ENCODE measurements around the gene LIN7C. TPM values are rescaled to one million over a fixed set of nuclear protein-coding genes. Genes with fewer than 3 reads are reported as not detected.

Gene LIN7C
- total and polyA plus RNA-seq, 2 donors (not counting 1 experiment from before 2014, with no cell fraction given) = 6.2 to 24.2 TPM

GRCh38 chr11:27505781-27506180 lies 788 bp downstream of the LIN7C start:
- Histone ChIP-seq H3K4me1 (ENCODE audit: control insufficient read depth in 2 of 2, insufficient read depth in 2 of 2, low read length in 2 of 2) (peaks cover 23 to 25% of the 10 kb centered on the region in 2 donors), H3K9ac (ENCODE audit: low read length) (peak overlapping the region; percentile 97), H3K4me2 (replicated peaks; ENCODE audit: low read depth, low read length, poor library complexity, severe bottlenecking) (peak overlapping the region; percentile 91), H3K27me3 (replicated peaks in 1 of 4; ENCODE audit: control extremely low read depth in 1 of 4, control insufficient read depth in 3 of 4, insufficient read depth in 4 of 4, low read length in 3 of 4) (no peaks in the 10 kb centered on the region), H4K20me1 (ENCODE audit: control insufficient read depth, insufficient read depth, low read length, poor library complexity, severe bottlenecking) (no peaks in the 10 kb centered on the region), H3K4me3 (ENCODE audit: control extremely low read depth in 1 of 5, extremely low read depth in 1 of 5, insufficient read depth in 1 of 5, low read depth in 2 of 5, low read length in 4 of 5) (peak overlapping the region; percentile 81 to 99 (median 97)), H2AFZ (ENCODE audit: insufficient read depth, low read depth, low read length, poor library complexity, severe bottlenecking) (peak overlapping the region; percentile 100), H3K27ac (ENCODE audit: low read length in 2 of 2) (peak overlapping the region; percentile 96 to 97), H3K9me3 (ENCODE audit: control extremely low read depth in 1 of 3, control insufficient read depth in 2 of 3, insufficient read depth in 1 of 3, low read length in 2 of 3) (peaks cover 0 to 2% (median 0%) of the 10 kb centered on the region in 3 donors), H3K79me2 (ENCODE audit: control insufficient read depth, insufficient read depth, low read length) (peaks cover 55% of the 10 kb centered on the region), H3K36me3 (replicated peaks in 1 of 2; ENCODE audit: control extremely low read depth in 1 of 2, control insufficient read depth in 1 of 2, extremely low read depth in 1 of 2, insufficient read depth in 2 of 2, low read length in 1 of 2) (peaks cover under 1 to 12% of the 10 kb centered on the region in 2 experiments)
- ChIA-PET POLR2A (no interaction called here), CTCF (interaction anchor here (1.4 to 1.8 kb wide), 2 partner anchors 9 to 20 kb away, joined by 7 read pairs; no protein-coding TSS in a partner anchor)
- intact Hi-C loops (cut with micrococcal nuclease) = loop anchor here (1.0 kb wide), 4 partner anchors 19 to 603 kb away; partner anchors contain the start of genes CCDC34, KIF18A, LGR4 and METTL15
- TF ChIP-seq, protein P1, sequence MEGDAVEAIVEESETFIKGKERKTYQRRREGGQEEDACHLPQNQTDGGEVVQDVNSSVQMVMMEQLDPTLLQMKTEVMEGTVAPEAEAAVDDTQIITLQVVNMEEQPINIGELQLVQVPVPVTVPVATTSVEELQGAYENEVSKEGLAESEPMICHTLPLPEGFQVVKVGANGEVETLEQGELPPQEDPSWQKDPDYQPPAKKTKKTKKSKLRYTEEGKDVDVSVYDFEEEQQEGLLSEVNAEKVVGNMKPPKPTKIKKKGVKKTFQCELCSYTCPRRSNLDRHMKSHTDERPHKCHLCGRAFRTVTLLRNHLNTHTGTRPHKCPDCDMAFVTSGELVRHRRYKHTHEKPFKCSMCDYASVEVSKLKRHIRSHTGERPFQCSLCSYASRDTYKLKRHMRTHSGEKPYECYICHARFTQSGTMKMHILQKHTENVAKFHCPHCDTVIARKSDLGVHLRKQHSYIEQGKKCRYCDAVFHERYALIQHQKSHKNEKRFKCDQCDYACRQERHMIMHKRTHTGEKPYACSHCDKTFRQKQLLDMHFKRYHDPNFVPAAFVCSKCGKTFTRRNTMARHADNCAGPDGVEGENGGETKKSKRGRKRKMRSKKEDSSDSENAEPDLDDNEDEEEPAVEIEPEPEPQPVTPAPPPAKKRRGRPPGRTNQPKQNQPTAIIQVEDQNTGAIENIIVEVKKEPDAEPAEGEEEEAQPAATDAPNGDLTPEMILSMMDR (IDR thresholded peaks at IDR 0.05) = no peak
- no peak for TF ChIP-seq EZH2 (IDR thresholded peaks at IDR 0.05; ENCODE audit: borderline replicate concordance, insufficient read depth, low read depth, low read length, poor library complexity, severe bottlenecking)
- Mint-ChIP-seq H3K4me3 (peak overlapping the region; percentile 100), H3K9me3 (ENCODE audit: insufficient read depth) (no peaks in the 10 kb centered on the region), H3K27ac (peak overlapping the region; percentile 97), H3K4me1 (peaks cover 45% of the 10 kb centered on the region), H3K27me3 (no peaks in the 10 kb centered on the region)
- no peak for ATAC-seq (ENCODE audit: low read depth)
- WGBS (ENCODE audit: insufficient coverage) = no CpG with 5 or more reads among the region's 5 CpGs
- DNase-seq = no peak

DNA sequence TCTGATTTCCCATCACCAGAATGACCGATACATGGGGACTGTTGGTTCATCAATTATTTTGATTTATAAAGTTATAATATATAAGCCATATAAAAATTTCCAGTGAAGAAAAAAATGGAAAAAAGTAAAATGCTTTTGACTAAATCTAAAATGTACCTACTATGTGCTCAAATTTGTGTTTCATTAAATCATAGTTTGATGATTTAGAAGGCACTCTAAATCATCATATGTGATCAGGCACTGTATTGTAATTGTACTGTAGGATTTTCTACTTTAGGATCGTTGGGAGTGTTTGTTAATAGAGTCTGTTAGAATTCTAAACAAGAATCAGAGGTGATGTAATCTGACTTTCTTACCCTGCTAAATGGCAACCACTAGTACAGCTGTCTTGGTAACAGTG lies 2.4 kb downstream of the LIN7C start:
- peaks cover 48% of the 10 kb centered on the region for H3K4me1 Mint-ChIP-seq
- Histone ChIP-seq H3K36me3 (replicated peaks in 1 of 2; ENCODE audit: control extremely low read depth in 1 of 2, control insufficient read depth in 1 of 2, extremely low read depth in 1 of 2, insufficient read depth in 2 of 2, low read length in 1 of 2) (peaks cover 4 to 23% of the 10 kb centered on the region in 2 experiments), H3K9ac (ENCODE audit: low read length) (no peak overlapping the region), H3K4me1 (ENCODE audit: control insufficient read depth in 2 of 2, insufficient read depth in 2 of 2, low read length in 2 of 2) (peaks cover 23 to 25% of the 10 kb centered on the region in 2 donors), H3K27me3 (replicated peaks in 1 of 4; ENCODE audit: control extremely low read depth in 1 of 4, control insufficient read depth in 3 of 4, insufficient read depth in 4 of 4, low read length in 3 of 4) (no peaks in the 10 kb centered on the region), H3K4me3 (ENCODE audit: control extremely low read depth in 1 of 5, extremely low read depth in 1 of 5, insufficient read depth in 1 of 5, low read depth in 2 of 5, low read length in 4 of 5) (no peak overlapping the region), H3K27ac (ENCODE audit: low read length in 2 of 2) (no peak overlapping the region), H3K9me3 (ENCODE audit: control extremely low read depth in 1 of 3, control insufficient read depth in 2 of 3, insufficient read depth in 1 of 3, low read length in 2 of 3) (peaks cover 0 to 2% (median 0%) of the 10 kb centered on the region in 3 donors), H2AFZ (ENCODE audit: insufficient read depth, low read depth, low read length, poor library complexity, severe bottlenecking) (no peak overlapping the region), H3K79me2 (ENCODE audit: control insufficient read depth, insufficient read depth, low read length) (peaks cover 55% of the 10 kb centered on the region), H4K20me1 (ENCODE audit: control insufficient read depth, insufficient read depth, low read length, poor library complexity, severe bottlenecking) (no peaks in the 10 kb centered on the region), H3K4me2 (replicated peaks; ENCODE audit: low read depth, low read length, poor library complexity, severe bottlenecking) (no peak overlapping the region)
- DNase-seq = no peak
- H3K27me3 Mint-ChIP-seq = no peaks in the 10 kb centered on the region
- intact Hi-C loops (cut with micrococcal nuclease) = no loop called here
- H3K4me3 Mint-ChIP-seq = no peak overlapping the region
- POLR2A ChIA-PET = no interaction called here
- no peak overlapping the region for H3K27ac Mint-ChIP-seq
- H3K9me3 Mint-ChIP-seq (ENCODE audit: insufficient read depth) = no peaks in the 10 kb centered on the region
- CTCF ChIA-PET = no interaction called here
- whole genome bisulfite sequencing (ENCODE audit: insufficient coverage) = 80% methylated on average over 1 of the region's 2 CpGs
- ATAC-seq (ENCODE audit: low read depth) = no peak
- TF ChIP-seq, protein P1 (IDR thresholded peaks at IDR 0.05) = no peak
- no peak for TF ChIP-seq EZH2 (IDR thresholded peaks at IDR 0.05; ENCODE audit: borderline replicate concordance, insufficient read depth, low read depth, low read length, poor library complexity, severe bottlenecking)
